Activated CD4-positive, alpha-beta memory T cell treated with anti-CD3 and anti-CD28 coated beads for 36 hours (primary cell): ENCODE data around the gene CBFA2T3. TPM values are rescaled to one million over a fixed set of nuclear protein-coding genes. Genes with fewer than 3 reads are reported as not detected.
A peak's percentile ranks its signal among the peaks of the same experiment; 100 is the strongest.
"Not testable (repeated sequence)": the region's sequence is repeated elsewhere in the genome, so short reads cannot be mapped to it uniquely, and the experiment has no call there.

Source experiments
- CTCF ChIA-PET: fragments of 350-600 bp; sonication (Branson Sonifier 250); formaldehyde crosslinking; loops from one replicate; lab custom pipeline; 2021; ENCODE audit warnings: antibody characterized with exemption, inconsistent platforms; lab: Charles Lee
- POLR2A ChIA-PET: fragments of 350-600 bp; sonication (Branson Sonifier 250); formaldehyde crosslinking; loops from one replicate; lab custom pipeline; 2021; ENCODE audit warnings: antibody characterized with exemption; lab: Charles Lee
- DNase-seq: peaks from one replicate; pipeline ENCODE4 v3.0.0-alpha.2; 2020
- H3K27ac Mint-ChIP-seq: one replicate; pipeline ENCODE4 v1.8.0; 2021; ENCODE audit warnings: mixed read lengths
- H3K27me3 Mint-ChIP-seq: one replicate; pipeline ENCODE4 v1.8.0; 2021; ENCODE audit warnings: mixed read lengths
- H3K36me3 Mint-ChIP-seq: one replicate; pipeline ENCODE4 v1.8.0; 2021; ENCODE audit warnings: mixed read lengths
- H3K4me1 Mint-ChIP-seq: one replicate; pipeline ENCODE4 v1.8.0; 2021; ENCODE audit warnings: low read depth, mixed read lengths
- H3K4me3 Mint-ChIP-seq: one replicate; pipeline ENCODE4 v1.8.0; 2021; ENCODE audit warnings: mild to moderate bottlenecking, mixed read lengths
- H3K9me3 Mint-ChIP-seq: one replicate; pipeline ENCODE4 v1.8.0; 2021; ENCODE audit warnings: mixed read lengths
- intact Hi-C: fragments of 100-400 bp; cut with micrococcal nuclease; formaldehyde crosslinking; loops from one replicate; pipeline ENCODE4 v1.15.1; 2023
- total RNA-seq, 2 experiments: library from RNA; stranded (reverse); gene quantifications; one replicate each; pipeline ENCODE4 v1.2.3, GENCODE V29; 2021

CBFA2T3 gene
- total RNA-seq, 2 experiments from 2014 or later: 0.12 TPM; not detected in 1

- ChIA-PET CTCF (no interaction called here), POLR2A (no interaction called here)
- no peak overlapping the region for H3K27ac Mint-ChIP-seq
- no peaks in the 10 kb centered on the region for H3K4me1 Mint-ChIP-seq
- H3K36me3 Mint-ChIP-seq: no peaks in the 10 kb centered on the region
- DNase-seq: peak; percentile 27
- H3K9me3 Mint-ChIP-seq: no peaks in the 10 kb centered on the region
- intact Hi-C loops: no loop called here
- no peak overlapping the region for H3K4me3 Mint-ChIP-seq
- H3K27me3 Mint-ChIP-seq: peaks cover 29% of the 10 kb centered on the region
Measured at GRCh38 chr16:89009343-89010209, 32.6 kb upstream of the CBFA2T3 start.

DNA sequence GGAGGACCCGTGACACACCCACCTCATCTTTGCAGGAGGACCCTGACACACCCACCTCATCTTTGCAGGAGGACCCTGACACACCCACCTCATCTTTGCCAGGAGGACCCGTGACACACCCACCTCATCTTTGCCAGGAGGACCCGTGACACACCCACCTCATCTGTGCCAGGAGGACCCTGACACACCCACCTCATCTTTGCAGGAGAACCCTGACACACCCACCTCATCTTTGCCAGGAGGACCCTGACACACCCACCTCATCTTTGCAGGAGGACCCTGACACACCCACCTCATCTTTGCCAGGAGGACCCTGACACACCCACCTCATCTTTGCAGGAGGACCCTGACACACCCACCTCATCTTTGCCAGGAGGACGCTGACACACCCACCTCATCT, 31.8 kb upstream of the CBFA2T3 start:
- DNase-seq, POLR2A ChIA-PET, H3K27ac Mint-ChIP-seq, H3K4me3 Mint-ChIP-seq, H3K4me1 Mint-ChIP-seq, CTCF ChIA-PET, H3K36me3 Mint-ChIP-seq, intact Hi-C loops, H3K9me3 Mint-ChIP-seq: not testable (repeated sequence)
- H3K27me3 Mint-ChIP-seq: peaks cover 33% of the 10 kb centered on the region

DNA sequence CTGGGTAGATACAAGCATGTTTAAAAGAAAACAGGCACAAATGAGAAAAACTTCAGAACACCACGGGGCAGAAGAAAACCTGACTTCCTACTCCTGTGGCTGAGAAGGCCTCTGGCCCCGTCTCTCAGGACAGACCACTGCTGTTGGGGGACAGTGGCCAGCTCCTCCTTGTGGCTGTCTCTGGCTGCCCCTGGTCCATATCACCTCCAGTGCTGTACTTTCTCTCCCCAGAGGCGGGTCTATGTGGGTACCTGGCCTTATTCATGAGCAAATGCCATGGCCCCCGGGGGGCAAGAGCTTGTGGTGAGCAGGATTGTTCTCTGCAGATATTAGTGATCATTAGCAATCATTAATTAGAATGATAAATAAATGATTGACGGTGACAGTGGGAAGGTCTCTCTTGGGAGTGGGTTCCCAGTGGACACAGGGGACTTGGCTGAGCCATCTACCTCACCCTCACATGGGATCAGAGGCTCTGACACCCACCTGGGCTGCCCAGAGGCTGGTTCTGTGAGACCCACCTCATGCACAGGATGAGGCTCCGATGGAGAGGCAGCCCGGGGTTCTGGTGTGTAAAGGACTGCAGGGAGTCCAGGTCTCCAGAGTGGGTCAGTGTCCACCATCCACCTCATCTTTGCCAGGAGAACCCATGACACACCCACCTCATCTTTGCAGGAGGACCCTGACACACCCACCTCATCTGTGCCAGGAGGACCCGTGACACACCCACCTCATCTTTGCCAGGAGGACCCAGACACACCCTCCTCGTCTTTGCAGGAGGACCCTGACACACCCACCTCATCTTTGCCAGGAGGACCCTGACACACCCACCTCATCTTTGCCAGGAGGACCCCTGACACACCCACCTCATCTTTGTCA, 30.6 kb upstream of the CBFA2T3 start:
- no peak overlapping the region for H3K4me3 Mint-ChIP-seq
- no peak overlapping the region for H3K27ac Mint-ChIP-seq
- H3K27me3 Mint-ChIP-seq: peaks cover 24% of the 10 kb centered on the region
- POLR2A ChIA-PET: no interaction called here
- H3K4me1 Mint-ChIP-seq: no peaks in the 10 kb centered on the region
- no peaks in the 10 kb centered on the region for H3K9me3 Mint-ChIP-seq
- CTCF ChIA-PET: no interaction called here
- intact Hi-C loops: no loop called here
- no peaks in the 10 kb centered on the region for H3K36me3 Mint-ChIP-seq
- DNase-seq: no peak

DNA sequence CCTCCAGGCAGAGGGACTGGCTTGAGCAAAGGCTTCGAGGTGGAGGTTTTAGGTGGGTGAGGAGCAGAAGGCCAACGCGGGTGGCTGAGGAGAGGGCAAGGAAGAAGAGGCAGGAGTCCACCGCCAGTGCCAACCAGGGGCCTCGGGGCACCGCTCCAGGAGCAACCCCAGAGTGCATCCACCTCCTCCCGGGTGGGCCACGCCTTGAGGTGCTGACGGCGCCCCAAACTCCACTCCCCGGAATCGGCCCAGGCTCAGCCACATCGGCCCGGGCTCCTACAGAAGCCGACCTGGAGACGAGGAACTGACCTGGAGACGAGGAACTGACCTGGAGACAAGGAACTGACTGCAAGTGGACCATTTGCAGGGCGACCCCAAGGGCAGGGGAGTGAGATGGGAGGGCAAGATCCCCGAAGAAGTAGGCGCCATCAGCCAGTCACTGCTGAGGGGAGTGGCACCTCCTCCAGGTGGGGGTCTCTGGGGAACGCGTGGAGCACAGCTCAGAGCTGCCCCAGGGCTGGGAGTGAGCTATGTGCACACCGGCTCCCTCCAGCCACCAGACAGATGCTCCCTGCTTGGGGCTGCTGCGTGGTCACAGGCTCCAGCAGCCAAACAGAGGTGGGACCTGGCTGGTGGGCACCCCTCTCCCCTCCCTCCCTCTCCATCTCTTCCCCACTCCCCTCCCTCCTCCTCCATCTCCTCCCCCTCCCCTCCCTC, 29.2 kb upstream of the CBFA2T3 start:
- no peak overlapping the region for H3K4me3 Mint-ChIP-seq
- intact Hi-C loops: no loop called here
- H3K36me3 Mint-ChIP-seq: no peaks in the 10 kb centered on the region
- POLR2A ChIA-PET: no interaction called here
- no peaks in the 10 kb centered on the region for H3K9me3 Mint-ChIP-seq
- H3K27ac Mint-ChIP-seq: no peak overlapping the region
- no peaks in the 10 kb centered on the region for H3K4me1 Mint-ChIP-seq
- DNase-seq: no peak
- CTCF ChIA-PET: no interaction called here
- peaks cover 25% of the 10 kb centered on the region for H3K27me3 Mint-ChIP-seq

GRCh38 chr16:89005201-89006035, 28.4 kb upstream of the CBFA2T3 start:
- no peak overlapping the region for H3K4me3 Mint-ChIP-seq
- no peak for DNase-seq
- peaks cover 26% of the 10 kb centered on the region for H3K27me3 Mint-ChIP-seq
- POLR2A ChIA-PET: no interaction called here
- H3K9me3 Mint-ChIP-seq: peaks cover 1% of the 10 kb centered on the region
- intact Hi-C loops: no loop called here
- H3K36me3 Mint-ChIP-seq: no peaks in the 10 kb centered on the region
- H3K4me1 Mint-ChIP-seq: no peaks in the 10 kb centered on the region
- no peak overlapping the region for H3K27ac Mint-ChIP-seq
- CTCF ChIA-PET: no interaction called here

GRCh38 chr16:89004209-89004831, 27.3 kb upstream of the CBFA2T3 start:
- intact Hi-C loops: no loop called here
- DNase-seq: no peak
- Mint-ChIP-seq H3K9me3 (peaks cover 2% of the 10 kb centered on the region), H3K4me1 (peaks cover 6% of the 10 kb centered on the region), H3K4me3 (no peak overlapping the region), H3K36me3 (peaks cover 2% of the 10 kb centered on the region), H3K27me3 (peaks cover 23% of the 10 kb centered on the region), H3K27ac (no peak overlapping the region)
- CTCF ChIA-PET: no interaction called here
- POLR2A ChIA-PET: no interaction called here

GRCh38 chr16:89003831-89004208, 26.8 kb upstream of the CBFA2T3 start:
- Mint-ChIP-seq H3K9me3 (peaks cover 7% of the 10 kb centered on the region), H3K4me3 (no peak overlapping the region), H3K27ac (no peak overlapping the region), H3K27me3 (peaks cover 21% of the 10 kb centered on the region), H3K36me3 (peaks cover 2% of the 10 kb centered on the region), H3K4me1 (peaks cover 10% of the 10 kb centered on the region)
- ChIA-PET POLR2A (no interaction called here), CTCF (no interaction called here)
- no peak for DNase-seq
- intact Hi-C loops: no loop called here

- DNase-seq: no peak
- intact Hi-C loops: no loop called here
- H3K4me1 Mint-ChIP-seq: peaks cover 10% of the 10 kb centered on the region
- H3K4me3 Mint-ChIP-seq: no peak overlapping the region
- ChIA-PET CTCF (no interaction called here), POLR2A (no interaction called here)
- H3K36me3 Mint-ChIP-seq: peaks cover 2% of the 10 kb centered on the region
- H3K27me3 Mint-ChIP-seq: peaks cover 21% of the 10 kb centered on the region
- H3K9me3 Mint-ChIP-seq: peaks cover 10% of the 10 kb centered on the region
- no peak overlapping the region for H3K27ac Mint-ChIP-seq
Measured at GRCh38 chr16:89002851-89003830, 26.1 kb upstream of the CBFA2T3 start.

DNA sequence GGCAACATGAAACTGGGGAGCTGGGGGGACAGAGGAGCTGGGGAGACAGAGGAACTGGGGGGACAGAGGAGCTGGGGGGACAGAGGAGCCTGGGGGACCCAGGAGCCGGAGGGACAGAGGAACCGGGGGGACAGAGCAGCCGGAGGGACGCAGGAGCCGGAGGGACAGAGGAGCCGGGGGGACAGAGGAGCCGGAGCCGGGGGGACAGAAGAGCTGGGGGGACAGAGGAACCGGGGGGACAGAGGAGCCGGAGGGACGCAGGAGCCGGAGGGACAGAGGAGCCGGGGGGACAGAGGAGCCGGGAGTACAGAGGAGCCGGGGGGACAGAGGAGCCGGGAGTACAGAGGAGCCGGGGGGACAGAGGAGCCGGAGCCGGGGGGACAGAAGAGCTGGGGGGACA, 25.1 kb upstream of the CBFA2T3 start:
- POLR2A ChIA-PET, H3K36me3 Mint-ChIP-seq, DNase-seq, H3K27ac Mint-ChIP-seq, H3K4me3 Mint-ChIP-seq, intact Hi-C loops, CTCF ChIA-PET: not testable (repeated sequence)
- peaks cover 20% of the 10 kb centered on the region for H3K9me3 Mint-ChIP-seq
- peaks cover 19% of the 10 kb centered on the region for H3K27me3 Mint-ChIP-seq
- H3K4me1 Mint-ChIP-seq: peaks cover 10% of the 10 kb centered on the region

DNA sequence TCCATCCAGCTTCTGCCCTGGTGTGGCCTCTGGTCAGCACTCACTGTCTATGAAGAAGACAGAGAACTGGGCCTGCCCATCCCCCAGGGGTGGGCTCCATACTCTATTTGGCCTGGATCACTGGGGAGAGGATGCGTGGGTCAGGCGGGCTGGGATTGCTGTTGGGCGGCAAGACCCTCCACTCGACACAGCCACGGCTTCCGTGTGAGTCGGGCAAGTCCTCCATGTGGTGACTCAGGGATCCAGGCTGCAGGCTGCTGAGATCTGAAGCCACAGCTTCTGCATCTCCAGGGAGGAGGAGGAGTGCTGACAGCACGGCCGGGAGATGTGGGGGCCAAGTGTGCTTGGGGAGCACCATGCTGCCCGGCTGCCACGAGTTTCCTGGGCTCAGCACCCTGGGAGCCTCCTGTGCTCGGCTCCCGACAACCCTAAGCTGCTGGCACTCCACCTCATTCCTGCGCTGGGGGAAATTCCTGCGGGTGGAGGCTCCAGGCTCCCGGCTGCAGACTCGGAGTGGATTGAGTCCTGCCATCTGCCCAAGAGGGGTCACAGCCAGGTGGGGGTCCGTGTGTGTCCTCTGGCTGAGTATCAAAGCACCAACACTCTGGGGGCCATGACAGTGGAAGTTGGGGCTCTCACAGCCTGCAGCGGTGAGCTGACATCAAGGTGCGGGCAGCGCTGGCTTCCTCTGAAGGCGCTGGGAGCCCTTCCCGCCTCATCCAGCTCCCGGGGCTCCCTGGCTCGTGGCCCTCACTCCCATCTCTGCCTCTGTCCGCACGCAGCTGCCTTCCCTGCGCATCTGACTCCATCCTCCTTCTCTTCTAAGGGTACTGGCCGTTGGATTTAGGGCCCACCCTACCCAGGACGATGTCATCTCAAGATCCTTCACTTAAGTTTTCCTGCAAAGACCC, 24.4 kb upstream of the CBFA2T3 start:
- peaks cover 22% of the 10 kb centered on the region for H3K9me3 Mint-ChIP-seq
- ChIA-PET CTCF (no interaction called here), POLR2A (no interaction called here)
- H3K4me3 Mint-ChIP-seq: no peak overlapping the region
- DNase-seq: no peak
- H3K4me1 Mint-ChIP-seq: peaks cover 10% of the 10 kb centered on the region
- H3K27me3 Mint-ChIP-seq: peaks cover 19% of the 10 kb centered on the region
- intact Hi-C loops: no loop called here
- peaks cover 2% of the 10 kb centered on the region for H3K36me3 Mint-ChIP-seq
- H3K27ac Mint-ChIP-seq: no peak overlapping the region
